GM23248 (cell line): ENCODE data around the gene NKG7. TPM values are rescaled to one million over a fixed set of nuclear protein-coding genes. Genes with fewer than 3 reads are reported as not detected.

Experiments used
- DNase-seq: peaks from one replicate; pipeline ENCODE4 v3.0.0-alpha.2; 2015
- H2AFZ ChIP-seq: fragments of 200-600 bp; sonication (generic); 2 replicates; pipeline ENCODE4 v1.6.1; 2016; ENCODE audit warnings: antibody characterized with exemption
- H3F3A ChIP-seq: fragments of 200-600 bp; sonication (generic); 2 replicates; pipeline ENCODE4 v1.6.1; 2016; ENCODE audit warnings: mild to moderate bottlenecking, antibody characterized with exemption, mixed run types; ENCODE audit not compliant: insufficient read depth
- H3K27ac ChIP-seq: fragments of 200-600 bp; sonication (generic); 2 replicates; pipeline ENCODE4 v1.5.1; 2016; ENCODE audit warnings: mild to moderate bottlenecking
- H3K27me3 ChIP-seq: fragments of 200-600 bp; sonication (generic); replicated peaks from 2 replicates; pipeline ENCODE4 v1.6.1; 2016; ENCODE audit warnings: mild to moderate bottlenecking; ENCODE audit not compliant: insufficient read depth
- H3K36me3 ChIP-seq: fragments of 200-600 bp; sonication (generic); 2 replicates; pipeline ENCODE4 v1.6.1; 2016; ENCODE audit warnings: low read depth, mild to moderate bottlenecking
- H3K4me1 ChIP-seq: fragments of 200-600 bp; sonication (generic); 2 replicates; pipeline ENCODE4 v1.6.1; 2016; ENCODE audit warnings: mild to moderate bottlenecking; ENCODE audit not compliant: insufficient read depth
- H3K4me2 ChIP-seq: fragments of 200-600 bp; sonication (generic); one replicate; pipeline ENCODE4 v1.6.1; 2016; ENCODE audit warnings: mild to moderate bottlenecking; ENCODE audit not compliant: unreplicated experiment
- H3K4me3 ChIP-seq: fragments of 200-600 bp; sonication (generic); 2 replicates; pipeline ENCODE4 v1.5.1; 2016; ENCODE audit warnings: mild to moderate bottlenecking
- H3K79me2 ChIP-seq: fragments of 200-600 bp; sonication (generic); 2 replicates; pipeline ENCODE4 v1.6.1; 2016; ENCODE audit warnings: mild to moderate bottlenecking; ENCODE audit not compliant: insufficient read depth
- H3K9ac ChIP-seq: fragments of 200-600 bp; sonication (generic); 2 replicates; pipeline ENCODE4 v1.6.1; 2016; ENCODE audit warnings: mild to moderate bottlenecking
- H3K9me2 ChIP-seq: fragments of 200-600 bp; sonication (generic); 2 replicates; pipeline ENCODE4 v1.6.1; 2016; ENCODE audit warnings: mixed run types, mild to moderate bottlenecking, moderate library complexity; ENCODE audit not compliant: insufficient read depth
- H3K9me3 ChIP-seq: fragments of 200-600 bp; sonication (generic); one replicate; pipeline ENCODE4 v1.6.1; 2017; ENCODE audit warnings: low read depth
- H4K20me1 ChIP-seq: fragments of 200-600 bp; sonication (generic); 2 replicates; pipeline ENCODE4 v1.6.0; 2016; ENCODE audit not compliant: insufficient read depth
- EZH2 ChIP-seq: fragments of 200-600 bp; sonication (generic); IDR thresholded peaks from 2 replicates; pipeline ENCODE4 v1.6.1; 2018; ENCODE audit warnings: antibody characterized with exemption, mild to moderate bottlenecking; ENCODE audit not compliant: insufficient read depth, poor library complexity, severe bottlenecking
- EZH2phosphoT487 ChIP-seq: fragments of 200-600 bp; sonication (generic); IDR thresholded peaks from 2 replicates; pipeline ENCODE4 v1.6.1; 2018; ENCODE audit warnings: antibody characterized with exemption, moderate library complexity, mild to moderate bottlenecking, low read depth; ENCODE audit not compliant: insufficient read depth
- WGBS, 2 experiments: methylation state at CpG; one replicate each; pipeline ENCODE4 v1.1.6; 2015 to 2017; ENCODE audit warnings: low lambda C conversion rate in 2 of 2, low coverage in 1 of 2; ENCODE audit errors: missing lambda C conversion rate in 2 of 2; 5-methylcytosine and 5-hydroxymethylcytosine counted together
- in situ Hi-C: fragments of 300-500 bp; cut with MboI; formaldehyde crosslinking; loops from 2 replicates; pipeline ENCODE4 v1.15.0; 2020
- polyA plus RNA-seq: library from polyadenylated mRNA; unstranded; fragments of >200 nt; fragmentation: Nextera tagmentation; extraction: Ambion mirVana; gene quantifications from 2 replicates; pipeline ENCODE4 v1.2.1, GENCODE V29; 2016
- total RNA-seq: library from RNA; depleted of rRNA; stranded (reverse); fragments of >200 nt; shearing (Covaris generic); gene quantifications from 2 replicates; pipeline ENCODE4 v1.2.3, GENCODE V29; 2014

The NKG7 gene
- total and polyA plus RNA-seq, 2 experiments from 2014 or later = not detected

DNA sequence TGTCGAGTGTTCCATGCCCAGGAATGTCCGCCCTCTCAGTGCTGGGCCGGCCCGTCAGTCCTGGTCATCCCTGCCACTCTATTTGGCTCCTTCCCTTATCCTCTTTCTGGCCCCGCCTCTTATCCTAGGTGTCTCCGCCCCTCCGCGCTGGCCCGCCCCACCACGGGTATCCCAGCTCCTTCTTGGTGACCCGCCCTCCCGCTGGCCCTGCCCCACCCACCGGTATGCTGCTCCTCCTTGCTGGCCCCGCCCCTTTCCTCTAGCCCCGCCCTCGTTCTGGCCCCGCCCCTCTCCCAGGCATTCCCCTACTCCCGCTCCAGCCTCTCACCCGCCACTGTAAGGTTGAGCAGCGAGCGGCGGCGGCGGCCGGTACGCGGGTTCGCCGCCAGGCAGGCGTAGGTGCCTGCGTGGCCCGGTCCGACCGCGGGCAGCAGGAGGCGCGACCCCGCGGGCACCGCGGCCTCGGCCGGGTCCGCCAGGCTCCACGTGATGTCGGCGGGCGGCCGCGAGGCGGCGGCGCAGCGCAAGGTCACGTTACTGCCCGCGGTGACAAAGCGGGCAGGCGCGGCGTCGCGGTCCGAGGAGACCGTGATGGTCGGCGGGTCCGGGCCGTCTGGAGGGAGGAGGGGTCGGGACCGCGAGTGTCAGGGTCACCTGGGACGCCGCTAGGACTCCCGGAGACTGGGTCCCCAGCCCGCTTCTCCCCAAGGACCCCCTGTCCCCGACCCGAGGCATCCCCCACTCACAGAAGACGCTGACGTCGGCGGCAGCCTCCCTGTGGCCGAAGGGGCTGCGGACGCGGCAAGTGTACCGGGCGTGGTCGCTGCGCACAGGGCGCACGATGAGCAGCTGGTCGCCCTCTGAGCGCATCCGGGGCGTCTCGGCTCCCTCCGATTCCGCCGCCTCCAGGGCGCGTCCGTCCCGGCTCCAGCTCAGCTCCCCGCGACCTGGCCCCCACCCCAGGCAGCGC lies 32.5 kb downstream of the NKG7 start:
- Histone ChIP-seq H3K27ac (peak overlapping the region; percentile 29; the same call in 1 of the 2 replicates), H2AFZ (peak overlapping the region; percentile 90), H3K9me2 (no peaks in the 10 kb centered on the region), H3K36me3 (peaks cover 3% of the 10 kb centered on the region; the same call in 1 of the 2 replicates), H3K79me2 (no peaks in the 10 kb centered on the region), H3K4me2 (peak overlapping the region; percentile 91), H4K20me1 (no peaks in the 10 kb centered on the region), H3F3A (no peaks in the 10 kb centered on the region), H3K4me1 (no peaks in the 10 kb centered on the region), H3K9me3 (no peaks in the 10 kb centered on the region), H3K27me3 (no peaks in the 10 kb centered on the region), H3K4me3 (peak overlapping the region; percentile 81), H3K9ac (peak overlapping the region; percentile 80)
- in situ Hi-C loops = no loop called here
- no peak for TF ChIP-seq EZH2
- TF ChIP-seq EZH2phosphoT487 = no peak
- peak; percentile 99 for DNase-seq
- WGBS, 2 experiments = 2 to 3% methylated on average over 55 to 95 of the region's 107 CpGs

DNA sequence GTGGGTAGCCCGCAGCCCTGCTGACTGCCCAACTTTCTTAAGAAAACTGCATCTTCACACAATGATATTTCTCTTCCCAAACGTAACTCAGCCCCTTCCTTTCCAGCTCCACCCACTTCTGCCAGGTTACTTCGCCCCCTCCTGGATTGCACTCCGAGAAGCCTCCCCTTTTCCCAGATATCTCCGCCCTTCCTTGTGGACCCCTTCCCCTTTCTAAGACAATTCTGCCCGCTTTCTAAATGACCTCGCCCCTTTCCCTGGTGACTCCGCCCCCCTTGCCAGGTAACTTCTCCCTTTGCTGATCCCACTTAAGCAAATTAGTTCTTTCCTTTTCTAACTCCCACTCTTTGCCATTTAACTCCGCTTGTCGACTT lies 33.2 kb downstream of the NKG7 start:
- Histone ChIP-seq H3K79me2 (no peaks in the 10 kb centered on the region), H3K4me3 (peak overlapping the region; percentile 81), H3K9me3 (no peaks in the 10 kb centered on the region), H3F3A (no peaks in the 10 kb centered on the region), H4K20me1 (no peaks in the 10 kb centered on the region), H3K9ac (peak overlapping the region; percentile 56), H3K27me3 (no peaks in the 10 kb centered on the region), H3K27ac (peak overlapping the region; percentile 29; the same call in 1 of the 2 replicates), H3K4me1 (no peaks in the 10 kb centered on the region), H3K36me3 (no peaks in the 10 kb centered on the region), H3K4me2 (peak overlapping the region; percentile 91), H3K9me2 (no peaks in the 10 kb centered on the region), H2AFZ (peak overlapping the region; percentile 90)
- no peak for DNase-seq
- TF ChIP-seq EZH2 = no peak
- TF ChIP-seq EZH2phosphoT487 = no peak
- in situ Hi-C loops = no loop called here
- WGBS, 2 experiments = 0 to 3% methylated on average over 10 of the region's 10 CpGs

DNA sequence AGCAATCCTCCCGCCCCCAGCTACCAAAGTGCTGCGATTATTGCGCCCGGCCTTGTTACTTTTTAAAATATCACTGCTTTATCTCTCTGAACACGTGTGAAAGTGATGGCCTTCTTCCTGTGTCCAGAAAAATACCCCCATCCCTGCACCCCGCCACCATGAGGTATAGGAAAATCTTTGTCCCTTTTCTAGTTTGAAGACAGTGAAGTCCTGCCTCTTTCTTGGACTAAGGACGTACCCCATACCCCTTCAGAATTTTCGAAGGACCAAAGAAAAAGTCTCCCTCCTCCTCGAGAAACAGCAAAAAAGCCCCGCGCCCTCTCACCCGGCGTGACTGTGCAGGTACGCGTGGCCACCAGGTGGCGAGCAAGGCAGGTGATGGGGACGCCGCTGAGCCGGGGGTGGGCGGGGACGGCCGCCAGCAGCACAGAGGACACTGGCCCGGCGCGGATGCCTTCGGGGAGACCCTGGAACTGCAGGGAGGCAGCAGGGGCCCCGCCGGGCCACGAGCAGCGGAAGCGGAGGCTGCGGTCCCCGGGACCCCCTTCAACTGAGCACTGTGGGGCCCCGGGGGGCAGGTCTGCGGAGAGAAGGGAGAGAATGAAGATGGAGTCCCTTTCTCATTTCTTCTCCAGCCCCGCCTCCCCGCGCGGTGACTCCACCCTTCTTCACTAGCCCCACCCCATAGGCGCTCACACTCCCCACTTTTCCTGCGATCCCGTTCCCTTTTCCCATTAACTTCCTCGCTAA lies 33.7 kb downstream of the NKG7 start:
- peak; percentile 88 for DNase-seq
- Histone ChIP-seq H3K36me3 (no peaks in the 10 kb centered on the region), H3K4me2 (peak overlapping the region; percentile 91), H3K4me3 (peak overlapping the region; percentile 81), H3K4me1 (no peaks in the 10 kb centered on the region), H3K27ac (peak overlapping the region; percentile 29; the same call in 1 of the 2 replicates), H3K9ac (peak overlapping the region; percentile 56), H4K20me1 (no peaks in the 10 kb centered on the region), H2AFZ (peak overlapping the region; percentile 90), H3K9me3 (no peaks in the 10 kb centered on the region), H3K9me2 (no peaks in the 10 kb centered on the region), H3F3A (no peaks in the 10 kb centered on the region), H3K27me3 (no peaks in the 10 kb centered on the region), H3K79me2 (no peaks in the 10 kb centered on the region)
- TF ChIP-seq EZH2phosphoT487 (no peak), EZH2 (no peak)
- in situ Hi-C loops = no loop called here
- 11 to 23% methylated on average over 25 to 43 of the region's 43 CpGs for WGBS, 2 experiments

DNA sequence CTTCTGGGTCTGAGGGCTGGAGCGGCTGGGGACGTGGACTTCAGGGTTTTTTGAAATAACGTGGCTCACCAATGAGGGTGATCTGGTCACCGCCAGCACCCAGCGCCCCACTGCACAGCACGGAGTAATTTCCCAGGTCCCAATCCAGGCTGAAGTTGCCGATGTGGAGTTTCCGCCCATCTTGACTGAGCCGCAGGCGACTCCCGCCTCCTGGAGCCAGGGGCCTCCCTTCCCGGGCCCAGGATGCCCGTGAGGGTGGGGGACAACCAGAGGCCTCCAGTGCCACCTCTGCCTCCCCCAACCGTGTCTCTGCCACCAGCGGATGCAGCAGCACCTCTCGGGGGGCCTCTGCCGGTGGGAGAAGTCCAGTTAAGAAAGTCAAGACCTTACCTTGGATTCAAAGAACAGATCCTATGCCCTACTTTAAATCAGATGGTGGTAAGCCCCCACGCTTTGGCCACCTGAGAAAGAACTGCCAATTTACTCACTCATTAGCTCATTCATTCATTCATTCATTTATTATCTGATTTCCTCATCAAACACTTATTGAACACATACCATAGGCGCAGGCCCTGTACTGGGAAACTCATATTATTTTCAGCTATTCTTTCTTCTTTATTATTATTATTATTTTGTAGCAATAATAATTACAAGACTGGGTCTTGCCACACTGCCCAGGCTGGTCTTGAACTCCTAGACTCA lies 34.4 kb downstream of the NKG7 start:
- Histone ChIP-seq H3K9me2 (no peaks in the 10 kb centered on the region), H3K27ac (no peak overlapping the region), H3K36me3 (no peaks in the 10 kb centered on the region), H3K27me3 (no peaks in the 10 kb centered on the region), H3K4me1 (no peaks in the 10 kb centered on the region), H3K4me3 (no peak overlapping the region), H3F3A (no peaks in the 10 kb centered on the region), H3K79me2 (no peaks in the 10 kb centered on the region), H2AFZ (peak overlapping the region; percentile 90; the same call in 1 of the 2 replicates), H4K20me1 (no peaks in the 10 kb centered on the region), H3K9me3 (no peaks in the 10 kb centered on the region), H3K9ac (no peak overlapping the region), H3K4me2 (no peak overlapping the region)
- TF ChIP-seq EZH2phosphoT487 = no peak
- TF ChIP-seq EZH2 = no peak
- WGBS, 2 experiments = 74 to 82% methylated on average over 14 to 19 of the region's 19 CpGs
- in situ Hi-C loops = no loop called here
- no peak for DNase-seq
